ENCODE data around the gene HYDIN.

HYDIN gene

GRCh38 chr16:70766176-70766575, 464.3 kb downstream of the HYDIN start:
- H3K4me3 Mint-ChIP-seq, result no peak overlapping the region
- no peaks in the 10 kb centered on the region for H3K9me3 Mint-ChIP-seq
- intact Hi-C loops (cut with micrococcal nuclease), result no loop called here
- no peak overlapping the region for H3K27ac Mint-ChIP-seq
- no peaks in the 10 kb centered on the region for H3K4me1 Mint-ChIP-seq (ENCODE audit: low read depth)
- peaks cover 93% of the 10 kb centered on the region for H3K36me3 Mint-ChIP-seq (ENCODE audit: low read depth)
- H3K27me3 Mint-ChIP-seq, result no peaks in the 10 kb centered on the region

- Mint-ChIP-seq H3K27ac (no peak overlapping the region), H3K27me3 (no peaks in the 10 kb centered on the region), H3K4me3 (no peak overlapping the region), H3K36me3 (ENCODE audit: low read depth) (peaks cover 93% of the 10 kb centered on the region), H3K4me1 (ENCODE audit: low read depth) (no peaks in the 10 kb centered on the region), H3K9me3 (no peaks in the 10 kb centered on the region)
- intact Hi-C loops (cut with micrococcal nuclease), result no loop called here
Observed at GRCh38 chr16:70765491-70765890, 465.0 kb downstream of the HYDIN start.

- Mint-ChIP-seq H3K27me3 (no peaks in the 10 kb centered on the region), H3K4me3 (no peak overlapping the region), H3K36me3 (ENCODE audit: low read depth) (peaks cover 93% of the 10 kb centered on the region), H3K4me1 (ENCODE audit: low read depth) (no peaks in the 10 kb centered on the region), H3K27ac (no peak overlapping the region), H3K9me3 (no peaks in the 10 kb centered on the region)
- intact Hi-C loops (cut with micrococcal nuclease), result no loop called here
Observed at GRCh38 chr16:70764632-70765031, 465.9 kb downstream of the HYDIN start.

GRCh38 chr16:70760221-70760620, 470.3 kb downstream of the HYDIN start:
- H3K27me3 Mint-ChIP-seq, result no peaks in the 10 kb centered on the region
- H3K4me3 Mint-ChIP-seq, result no peak overlapping the region
- peak overlapping the region; percentile 4 for H3K27ac Mint-ChIP-seq
- peaks cover 100% of the 10 kb centered on the region for H3K36me3 Mint-ChIP-seq (ENCODE audit: low read depth)
- intact Hi-C loops (cut with micrococcal nuclease), result no loop called here
- no peaks in the 10 kb centered on the region for H3K9me3 Mint-ChIP-seq
- no peaks in the 10 kb centered on the region for H3K4me1 Mint-ChIP-seq (ENCODE audit: low read depth)

DNA sequence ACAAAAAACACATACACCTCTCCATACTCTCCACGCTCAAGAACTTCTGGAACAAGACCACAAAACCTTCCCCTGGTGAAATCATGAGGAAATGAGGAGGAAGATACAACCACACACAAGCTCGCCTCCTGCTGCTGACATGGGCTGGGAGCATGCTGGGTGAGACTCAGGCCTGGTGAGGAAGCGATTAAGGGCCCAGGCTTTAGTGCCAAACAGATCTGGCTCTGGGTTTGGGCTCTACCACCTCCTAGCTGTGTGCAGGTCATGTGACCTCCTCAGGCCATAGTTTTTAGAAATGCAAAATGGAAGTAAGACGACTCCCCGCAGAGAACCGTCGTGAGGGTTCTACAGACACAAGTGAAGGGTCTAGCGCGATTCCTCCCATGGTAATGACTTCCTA, 470.9 kb downstream of the HYDIN start:
- Mint-ChIP-seq H3K27ac (no peak overlapping the region), H3K36me3 (ENCODE audit: low read depth) (peaks cover 100% of the 10 kb centered on the region), H3K4me1 (ENCODE audit: low read depth) (no peaks in the 10 kb centered on the region), H3K9me3 (no peaks in the 10 kb centered on the region), H3K27me3 (no peaks in the 10 kb centered on the region), H3K4me3 (no peak overlapping the region)
- intact Hi-C loops (cut with micrococcal nuclease), result no loop called here

DNA sequence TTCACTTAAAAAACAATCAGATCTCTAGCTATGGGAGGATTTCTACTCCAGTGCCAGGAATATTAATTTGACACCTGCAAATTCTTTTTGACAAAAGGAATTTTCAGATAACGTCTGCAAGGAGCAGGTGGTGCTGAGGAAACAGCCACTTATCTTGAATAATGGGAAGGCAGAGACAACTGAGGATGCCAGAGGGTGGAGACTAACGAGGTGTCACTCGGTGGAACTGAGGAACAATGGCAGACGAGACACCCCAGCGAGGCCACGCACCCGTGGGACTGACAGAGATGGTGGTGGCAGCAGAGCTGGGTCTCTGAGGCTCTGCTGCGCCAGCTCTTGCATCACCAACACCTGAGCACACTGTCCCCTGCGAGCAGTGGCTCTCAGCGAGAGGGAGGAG, 471.7 kb downstream of the HYDIN start:
- no peak overlapping the region for H3K4me3 Mint-ChIP-seq

More for the DNA sequence above, 471.7 kb downstream of the HYDIN start:
- Mint-ChIP-seq H3K36me3 (ENCODE audit: low read depth) (peaks cover 100% of the 10 kb centered on the region), H3K4me1 (ENCODE audit: low read depth) (peaks cover 3% of the 10 kb centered on the region), H3K9me3 (no peaks in the 10 kb centered on the region), H3K27ac (no peak overlapping the region), H3K27me3 (no peaks in the 10 kb centered on the region)
- intact Hi-C loops (cut with micrococcal nuclease), result no loop called here
